CD1c-positive myeloid dendritic cell (primary cell): ENCODE results near the gene MPIG6B.
"Not testable (repeated sequence)": the region's sequence is repeated elsewhere in the genome, so short reads cannot be mapped to it uniquely, and the experiment has no call there.

Source experiments
- DNase-seq: peaks from one replicate; pipeline ENCODE4 v3.0.0-alpha.2; 2016; ENCODE audit errors: extremely low spot score

MPIG6B gene

DNA sequence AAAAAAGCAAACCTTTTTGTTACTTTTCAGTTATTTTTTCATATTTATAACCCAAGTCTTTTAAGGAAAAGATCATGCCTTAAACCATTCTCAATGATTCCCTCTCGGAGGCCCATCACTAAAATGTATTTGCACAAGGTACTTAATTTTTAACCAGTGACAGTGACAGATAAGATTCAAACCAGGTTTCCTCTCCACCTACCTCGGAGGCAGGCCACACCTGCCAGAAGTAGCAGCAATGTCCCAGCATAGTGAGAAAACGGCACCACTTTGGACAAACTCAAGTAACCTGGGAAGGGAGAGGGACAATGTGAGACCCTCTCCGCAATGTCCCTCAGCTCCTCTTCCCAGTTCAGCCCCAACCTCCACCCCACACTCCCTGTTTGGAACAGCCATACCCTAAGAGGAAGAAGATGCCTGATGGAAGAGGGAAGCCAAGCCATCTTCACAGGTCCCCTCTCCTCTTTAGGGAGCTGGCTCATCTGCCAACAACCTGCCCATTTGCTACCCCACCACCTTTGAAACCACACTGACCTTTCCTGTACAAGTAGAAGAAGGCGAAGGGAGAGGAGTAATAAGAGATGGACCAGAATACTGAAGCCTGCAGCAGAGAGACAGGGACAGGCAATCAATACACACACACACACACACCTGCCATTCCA, 22.3 kb upstream of the MPIG6B start:
- DNase-seq, result no peak

DNA sequence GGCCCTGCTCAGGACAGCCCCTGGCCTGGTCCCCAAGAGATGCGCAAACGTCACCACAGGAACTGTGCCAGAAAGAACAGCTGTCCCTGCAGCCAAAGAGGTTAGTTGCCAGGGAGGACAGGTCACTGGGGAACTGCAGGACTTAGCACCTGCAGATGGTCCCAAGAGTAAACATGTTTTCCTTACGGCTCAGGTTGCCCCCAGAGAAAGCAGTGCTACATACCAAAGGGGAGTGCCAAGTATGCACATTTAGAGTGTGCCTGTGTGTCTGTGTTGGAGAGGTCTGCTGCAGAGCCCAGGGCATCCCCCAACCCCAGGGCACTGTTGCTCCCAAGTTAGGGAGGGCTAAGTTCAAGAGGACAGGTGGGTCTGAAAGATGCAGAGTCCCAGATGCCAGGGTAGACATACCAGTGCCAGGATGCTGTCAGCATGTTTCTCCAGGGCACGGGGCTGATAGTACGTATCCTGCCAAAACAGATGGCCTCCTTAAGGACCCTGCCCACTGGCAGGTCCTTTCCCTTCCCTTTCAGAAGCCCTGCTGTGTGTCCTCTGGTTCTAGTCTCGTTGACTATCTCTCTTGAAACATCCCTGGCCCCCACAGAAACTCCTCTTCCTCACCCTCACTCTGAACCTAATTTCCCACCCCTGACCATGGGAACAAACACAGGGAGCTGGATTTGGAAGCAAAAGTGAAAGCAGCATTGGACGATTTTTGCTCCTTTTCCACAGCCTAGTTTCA, 21.3 kb upstream of the MPIG6B start:
- DNase-seq, result no peak

DNA sequence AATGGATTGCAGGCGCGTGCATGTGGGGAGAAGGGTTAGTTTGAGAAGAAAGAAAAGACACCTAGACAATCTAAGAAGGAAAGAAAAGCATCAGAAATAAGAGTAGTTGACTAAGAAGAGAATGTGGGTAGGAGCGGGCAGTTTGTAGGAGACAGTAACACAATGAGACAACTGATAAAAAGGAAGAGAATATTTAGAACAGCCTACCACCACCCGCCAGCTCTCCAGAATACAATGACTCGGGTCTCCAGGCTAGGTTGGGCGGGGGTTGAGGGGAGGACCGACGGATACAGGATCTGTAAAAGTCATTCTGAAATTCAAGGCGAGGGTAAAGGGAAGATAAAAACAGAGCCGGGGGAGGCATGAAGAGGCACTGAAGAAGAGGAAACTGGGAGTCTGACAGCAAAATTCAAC, 20.8 kb upstream of the MPIG6B start:
- peak; percentile 68 for DNase-seq

DNA sequence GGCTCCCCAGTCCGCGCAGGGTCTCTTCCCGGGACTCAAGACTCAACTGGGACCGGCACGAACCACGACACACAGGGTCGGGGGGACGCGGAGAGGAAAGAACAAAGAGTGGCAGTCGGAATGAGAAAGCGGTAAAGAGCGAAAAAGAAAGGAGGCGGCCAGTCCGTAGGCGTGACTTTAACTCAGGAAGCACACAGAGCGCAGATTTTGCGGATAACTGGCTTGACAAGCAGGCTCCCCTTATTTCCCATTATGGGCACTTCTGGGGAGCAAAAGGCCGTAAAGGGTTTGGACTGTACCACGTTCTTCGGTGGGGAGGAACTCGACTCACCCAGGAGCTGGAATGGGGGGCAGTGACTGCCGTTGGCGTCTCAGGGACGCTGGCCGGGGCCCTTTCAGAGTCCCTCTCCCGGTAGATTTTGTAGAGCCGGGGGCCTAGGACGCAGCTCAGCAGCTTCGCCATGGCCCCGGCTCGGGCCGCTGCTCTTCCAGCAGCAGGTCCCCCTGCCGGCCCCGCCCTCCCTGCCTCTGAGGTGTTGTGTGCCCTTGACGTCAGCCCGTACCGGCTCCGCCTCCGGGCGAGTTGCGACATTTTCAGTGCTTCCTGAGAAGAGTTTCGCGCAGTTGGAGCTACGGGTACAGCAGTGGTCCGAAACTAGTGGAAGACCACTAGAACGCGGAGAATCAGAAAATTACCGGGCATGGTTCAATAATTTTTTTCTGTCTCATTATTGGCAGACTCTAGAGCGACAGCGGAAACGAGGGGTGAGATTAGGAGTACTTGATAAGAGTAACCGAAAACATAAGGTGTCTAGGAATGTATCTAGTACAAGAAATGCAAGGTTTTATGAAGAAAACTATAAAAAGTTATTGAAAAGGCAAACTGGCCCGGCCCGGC, 20.1 kb upstream of the MPIG6B start, which contains the start of gene ABHD16A:
Gene ABHD16A (minus strand): TSS at position 506 of the 898 bp plus-strand sequence. CDS start 43 bp downstream, at position 463.
- peak; percentile 99 for DNase-seq

DNA sequence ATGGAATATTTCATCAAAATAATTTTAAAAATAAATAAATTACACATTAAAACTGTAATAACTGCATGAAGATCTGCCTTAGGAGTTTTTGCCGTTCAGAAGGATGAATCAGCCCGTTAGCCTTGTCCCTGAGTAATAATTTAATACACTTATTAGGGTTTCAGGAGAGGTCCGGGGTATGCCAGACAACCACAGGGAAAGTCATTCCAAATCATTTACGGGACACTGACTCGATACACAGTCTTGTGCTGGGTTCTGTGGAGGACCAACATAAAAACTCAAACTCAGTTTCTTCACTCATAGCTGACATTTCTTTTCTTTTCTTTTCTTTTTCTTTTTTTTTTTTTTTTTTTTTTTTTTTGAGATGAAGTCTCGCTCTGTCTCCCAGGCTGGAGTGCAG, 17.2 kb upstream of the MPIG6B start:
- no peak for DNase-seq

DNA sequence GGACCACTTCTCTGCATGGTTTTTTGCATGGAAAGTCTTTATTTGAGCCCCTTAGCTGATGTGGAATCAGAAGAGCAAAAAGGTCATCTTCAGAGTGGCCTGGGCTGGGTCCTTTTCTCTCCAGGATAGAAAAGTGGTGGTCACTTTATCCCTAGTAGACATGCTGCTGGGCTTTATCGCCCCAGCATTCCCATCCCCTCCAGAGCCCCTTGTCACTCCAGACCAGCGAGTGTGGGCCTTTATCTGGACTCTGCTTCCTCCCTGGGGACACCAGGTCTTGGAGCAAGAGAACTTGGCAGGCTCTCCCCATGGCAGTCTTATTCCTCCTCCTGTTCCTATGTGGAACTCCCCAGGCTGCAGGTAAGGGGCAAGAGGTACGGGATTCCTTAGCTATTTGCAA, 16.6 kb upstream of the MPIG6B start, which contains the start of gene LY6G6F:
Gene LY6G6F (plus strand): TSS at position 268 of the 400 bp plus-strand sequence. CDS start 41 bp downstream, at position 309.
- DNase-seq, result no peak

DNA sequence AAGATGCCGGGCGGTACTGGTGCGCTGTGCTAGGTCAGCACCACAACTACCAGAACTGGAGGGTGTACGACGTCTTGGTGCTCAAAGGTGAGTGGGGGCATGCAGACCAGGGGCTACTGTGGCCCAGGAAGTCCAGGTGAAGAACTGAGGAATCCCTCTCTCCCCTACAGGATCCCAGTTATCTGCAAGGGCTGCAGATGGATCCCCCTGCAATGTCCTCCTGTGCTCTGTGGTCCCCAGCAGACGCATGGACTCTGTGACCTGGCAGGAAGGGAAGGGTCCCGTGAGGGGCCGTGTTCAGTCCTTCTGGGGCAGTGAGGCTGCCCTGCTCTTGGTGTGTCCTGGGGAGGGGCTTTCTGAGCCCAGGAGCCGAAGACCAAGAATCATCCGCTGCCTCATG, 15.5 kb upstream of the MPIG6B start:
- no peak for DNase-seq

DNA sequence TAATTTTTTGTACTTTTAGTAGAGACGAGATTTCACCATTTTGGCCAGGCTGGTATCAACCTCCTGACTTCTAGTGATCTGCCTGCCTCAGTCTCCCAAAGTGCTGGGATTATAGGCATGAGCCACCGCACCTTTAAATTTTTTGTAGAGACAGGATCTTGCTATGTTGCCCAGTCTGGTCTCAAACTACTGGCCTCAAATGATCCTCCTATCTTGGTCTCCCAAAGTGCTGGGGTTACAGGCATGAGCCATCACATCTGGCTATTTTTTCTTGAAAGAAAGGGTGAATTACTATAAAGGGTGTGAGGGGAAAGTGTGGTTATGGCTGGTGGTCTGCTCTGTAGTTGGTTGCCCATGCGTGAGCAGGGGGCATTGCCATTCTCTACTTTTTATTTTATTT, 14.9 kb upstream of the MPIG6B start:
- DNase-seq, result no peak

DNA sequence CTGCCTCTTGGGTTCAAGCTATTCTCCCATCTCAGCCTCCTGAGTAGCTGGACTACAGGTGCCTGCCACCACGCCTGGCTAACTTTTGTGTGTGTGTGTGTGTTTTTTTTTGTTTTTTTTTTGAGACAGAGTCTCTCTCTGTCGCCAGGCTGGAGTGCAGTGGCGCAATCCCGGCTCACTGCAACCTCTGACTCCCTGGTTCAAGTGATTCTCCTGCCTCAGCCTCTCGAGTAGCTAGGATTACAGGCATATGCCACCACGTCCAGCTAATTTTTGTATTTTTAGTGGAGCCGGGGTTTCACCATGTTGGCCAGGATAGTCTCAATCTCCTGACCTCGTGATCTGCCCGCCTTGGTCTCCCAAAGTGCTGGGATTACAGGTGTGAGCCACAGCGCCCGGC, 14.0 kb upstream of the MPIG6B start:
- not testable (repeated sequence) for DNase-seq

DNA sequence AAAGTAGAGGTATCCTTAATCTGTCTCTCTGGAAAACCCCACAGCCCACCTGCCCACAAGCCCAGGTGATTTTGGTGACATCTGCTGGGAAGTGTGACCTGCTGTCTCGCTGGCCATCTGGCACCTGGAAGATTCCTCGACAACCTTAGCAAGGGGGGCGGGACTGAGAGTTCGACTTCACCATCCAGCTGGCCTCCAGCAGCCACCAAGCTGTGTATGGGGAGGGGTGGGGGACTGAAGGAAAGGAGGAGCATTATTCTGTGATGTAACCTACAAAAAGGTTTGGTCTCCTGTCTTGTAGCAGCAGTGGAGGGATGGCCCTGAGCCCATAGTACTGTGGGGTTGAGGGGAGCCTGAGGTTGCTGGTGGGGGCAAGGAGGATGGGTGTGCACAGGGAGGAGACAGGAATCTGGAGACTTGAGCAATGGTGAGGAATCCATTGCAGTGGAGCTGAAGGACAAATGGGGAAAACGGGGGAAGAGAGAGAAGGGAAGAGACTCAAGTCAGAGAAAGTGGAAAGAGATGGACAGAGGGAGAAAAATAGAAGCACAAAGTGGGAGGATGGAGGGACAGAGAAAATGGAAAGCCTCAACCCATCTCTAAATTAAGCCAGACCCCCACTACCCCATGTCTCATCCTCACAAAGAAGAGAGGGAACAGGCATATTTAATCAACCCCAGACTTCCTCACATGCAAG, 12.5 kb upstream of the MPIG6B start:
- no peak for DNase-seq

DNA sequence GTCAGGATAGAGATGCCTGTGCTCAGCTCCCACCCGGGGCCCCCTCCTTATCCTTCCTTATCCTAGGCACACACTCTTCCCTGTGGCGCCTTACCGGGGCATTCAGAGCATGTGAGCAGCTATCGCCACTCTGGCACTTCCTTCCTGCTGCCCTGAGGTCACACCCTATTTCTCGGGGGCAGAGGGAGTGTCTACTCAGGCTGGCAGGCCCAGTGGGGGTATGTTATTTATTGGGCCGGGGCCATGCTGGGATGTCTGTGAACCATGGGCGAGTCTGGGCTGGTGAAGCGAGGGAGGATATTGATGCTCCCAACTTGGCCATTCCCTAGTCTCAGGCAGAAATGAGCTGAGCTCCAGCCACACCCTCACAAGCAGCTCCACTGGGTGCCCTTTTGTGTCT, 11.9 kb upstream of the MPIG6B start:
- DNase-seq, result peak; percentile 28

DNA sequence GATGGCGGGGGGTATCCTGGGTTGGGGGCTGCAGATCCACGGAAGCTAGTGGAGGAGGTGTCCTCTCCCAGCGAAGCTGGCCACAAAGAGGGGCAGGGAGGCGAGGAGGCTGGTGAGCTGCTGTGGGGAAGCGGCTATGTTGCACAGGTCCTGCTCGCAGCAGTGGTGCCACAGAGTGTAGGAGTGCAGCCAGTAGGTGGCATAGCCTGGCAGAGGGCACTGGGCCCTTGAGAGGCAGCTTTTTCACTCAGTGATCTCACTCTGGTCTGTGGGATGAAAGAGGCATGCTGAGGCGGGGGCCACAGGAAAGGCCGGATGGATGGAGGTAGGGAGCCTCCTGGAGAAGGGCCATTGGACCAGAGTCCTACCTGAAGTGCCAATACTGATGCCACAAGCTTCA, 10.9 kb upstream of the MPIG6B start:
- DNase-seq, result no peak

DNA sequence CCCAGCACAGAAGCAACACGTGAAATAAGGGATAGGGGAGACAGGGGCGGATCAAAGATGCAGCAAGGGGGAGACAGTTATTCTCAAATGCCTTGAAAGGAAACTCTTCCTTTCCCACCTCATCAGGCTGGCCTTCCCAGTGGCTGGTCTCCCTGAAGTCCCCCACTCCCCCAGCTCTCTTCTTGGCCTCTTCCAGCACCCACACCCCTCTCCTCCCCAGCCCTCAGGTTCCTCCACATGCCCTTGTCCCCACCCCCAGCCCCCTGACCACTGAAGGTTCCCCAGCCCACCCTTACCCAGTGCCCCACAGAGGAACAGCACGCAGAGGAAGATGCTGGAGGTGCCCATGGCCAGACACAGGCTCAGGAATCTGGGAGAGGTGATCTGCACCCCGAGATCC, 9.7 kb upstream of the MPIG6B start:
- DNase-seq, result no peak

DNA sequence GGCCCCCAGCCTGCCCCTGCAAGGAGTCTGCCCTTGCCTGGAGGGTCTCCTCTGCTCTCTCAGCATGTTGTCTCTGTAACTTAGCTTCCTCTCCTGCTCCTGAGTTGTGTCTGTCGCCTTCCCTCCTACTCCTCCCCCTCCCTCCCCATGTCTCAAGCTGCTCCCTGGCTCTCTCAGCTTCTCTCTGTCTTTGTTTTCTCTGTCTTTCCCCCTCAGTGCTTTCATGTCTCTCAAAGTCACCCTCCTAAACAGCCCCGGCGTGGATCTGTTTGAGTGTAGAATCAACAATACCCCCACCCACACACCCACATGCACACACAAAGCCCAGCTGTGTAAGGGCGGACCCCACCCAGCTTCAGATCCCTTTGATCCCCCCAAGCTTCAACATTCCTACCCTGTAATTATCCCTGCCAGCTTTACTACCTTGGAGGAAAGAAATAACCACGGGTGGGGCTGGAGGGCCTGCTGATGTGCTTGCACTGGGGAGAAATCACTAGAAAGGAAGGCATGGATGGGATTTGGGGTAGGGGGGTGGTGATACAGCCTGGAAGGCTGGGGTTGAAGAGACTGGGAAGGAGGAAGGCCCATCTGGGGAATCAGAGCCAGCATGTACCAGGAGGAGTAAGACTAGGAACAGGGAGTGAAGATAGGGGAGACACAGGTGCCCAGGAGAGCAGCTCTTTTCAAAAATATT, 9.0 kb upstream of the MPIG6B start:
- no peak for DNase-seq

DNA sequence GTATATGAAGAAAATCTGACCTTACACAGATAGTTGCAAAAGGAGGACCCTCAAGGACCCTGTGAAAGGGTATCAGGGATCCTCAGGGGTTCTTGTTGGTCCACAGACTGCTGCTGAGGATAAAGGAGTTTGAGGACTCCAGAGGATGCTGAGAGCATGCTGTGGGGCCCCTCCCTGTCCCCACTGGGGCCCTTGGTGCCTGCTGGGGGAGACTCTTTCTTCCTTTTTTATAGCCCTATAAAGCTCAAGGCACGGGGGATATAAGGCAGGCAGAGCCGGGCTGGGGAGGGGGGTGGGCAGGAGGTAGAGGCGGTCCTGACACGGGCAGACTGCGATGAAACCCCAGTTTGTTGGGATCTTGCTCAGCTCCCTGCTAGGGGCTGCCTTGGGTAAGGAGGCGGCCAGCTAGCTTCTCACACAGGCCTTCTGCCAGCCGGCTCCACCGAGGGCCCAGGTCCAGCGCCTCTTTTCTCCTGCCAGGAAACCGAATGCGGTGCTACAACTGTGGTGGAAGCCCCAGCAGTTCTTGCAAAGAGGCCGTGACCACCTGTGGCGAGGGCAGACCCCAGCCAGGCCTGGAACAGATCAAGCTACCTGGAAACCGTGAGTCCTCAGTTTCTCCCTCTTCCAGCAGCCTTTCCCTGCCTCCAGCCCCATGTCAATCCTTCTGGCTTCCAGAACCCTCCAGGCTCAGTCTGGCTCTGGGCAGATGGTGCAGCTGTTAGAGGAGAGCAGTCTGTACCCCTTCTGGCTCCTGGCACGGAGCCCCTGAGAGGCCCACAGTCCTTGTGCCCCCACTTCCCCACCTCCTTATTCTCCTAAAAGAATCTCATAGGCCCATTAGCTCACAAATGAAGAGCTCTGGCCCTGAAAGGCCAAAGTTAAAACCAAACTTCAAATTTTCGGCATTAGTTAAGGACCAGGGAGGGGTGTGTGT, 7.9 kb upstream of the MPIG6B start, which contains the start of gene LY6G6D:
Gene LY6G6D (plus strand): TSS at position 327 of the 937 bp plus-strand sequence. CDS start 8 bp downstream, at position 335.
- DNase-seq, result no peak

DNA sequence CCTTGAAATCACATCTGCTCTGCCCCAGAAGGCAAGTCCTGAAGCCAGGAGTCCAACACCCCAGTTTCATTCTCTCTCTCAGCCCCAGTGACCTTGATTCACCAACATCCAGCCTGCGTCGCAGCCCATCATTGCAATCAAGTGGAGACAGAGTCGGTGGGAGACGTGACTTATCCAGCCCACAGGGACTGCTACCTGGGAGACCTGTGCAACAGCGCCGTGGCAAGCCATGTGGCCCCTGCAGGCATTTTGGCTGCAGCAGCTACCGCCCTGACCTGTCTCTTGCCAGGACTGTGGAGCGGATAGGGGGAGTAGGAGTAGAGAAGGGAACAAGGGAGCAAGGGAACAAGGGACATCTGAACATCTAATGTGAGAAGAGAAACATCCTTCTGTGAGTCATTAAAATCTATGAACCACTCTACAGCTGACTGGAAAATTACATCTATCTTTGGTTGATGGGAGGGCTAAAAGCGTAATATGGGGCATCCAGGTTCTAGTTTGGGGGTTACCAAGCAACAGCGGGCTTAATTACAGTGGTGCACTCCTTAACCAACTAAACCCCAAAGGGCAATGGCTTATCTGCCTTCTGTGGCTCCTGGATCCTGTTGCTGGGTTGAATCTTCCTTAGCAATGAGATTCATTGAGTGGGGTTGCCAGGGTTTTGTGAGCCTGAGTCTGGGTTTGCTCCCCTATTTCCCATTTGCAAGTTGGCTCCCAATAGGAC, 5.5 kb upstream of the MPIG6B start:
- no peak for DNase-seq

DNA sequence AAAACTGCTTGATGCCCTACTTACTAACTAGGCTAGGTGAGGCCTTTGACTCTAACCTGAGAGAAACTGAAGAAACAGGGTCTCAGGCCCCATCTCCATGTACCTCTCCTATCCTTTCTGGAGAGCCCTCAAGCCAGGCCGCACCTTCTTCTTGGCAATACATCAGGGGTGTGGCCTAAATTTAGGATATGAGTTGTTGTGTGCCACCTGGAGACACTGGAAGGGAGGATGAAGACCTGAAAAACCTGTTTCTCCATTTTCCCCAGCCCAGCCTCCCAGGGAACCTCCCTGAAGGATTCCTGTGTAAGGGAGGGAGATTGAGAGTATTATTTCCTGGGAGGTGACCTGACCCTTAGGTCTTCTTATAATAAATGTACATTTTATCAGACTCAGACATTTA, 4.9 kb upstream of the MPIG6B start:
- DNase-seq, result no peak

DNA sequence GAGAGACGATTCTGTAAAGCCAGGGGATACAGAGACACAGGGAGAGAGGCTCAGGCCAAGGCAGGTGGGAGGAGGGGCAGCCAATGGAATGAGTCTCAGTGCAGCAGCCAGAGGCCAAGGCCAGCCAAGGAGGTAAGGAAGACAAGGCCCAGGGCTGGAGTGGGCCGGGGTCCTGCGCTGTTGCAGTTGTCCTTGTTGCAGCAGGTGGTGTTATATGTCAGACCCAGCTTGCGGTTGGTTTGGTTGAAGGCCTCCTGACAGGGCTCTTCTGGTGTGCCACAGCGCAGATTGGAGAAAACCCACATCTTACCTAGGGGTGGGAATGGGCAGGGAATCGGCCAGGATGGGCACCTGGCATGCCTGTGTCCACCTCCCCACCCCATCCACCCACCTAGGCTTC, 4.2 kb upstream of the MPIG6B start:
- no peak for DNase-seq

DNA sequence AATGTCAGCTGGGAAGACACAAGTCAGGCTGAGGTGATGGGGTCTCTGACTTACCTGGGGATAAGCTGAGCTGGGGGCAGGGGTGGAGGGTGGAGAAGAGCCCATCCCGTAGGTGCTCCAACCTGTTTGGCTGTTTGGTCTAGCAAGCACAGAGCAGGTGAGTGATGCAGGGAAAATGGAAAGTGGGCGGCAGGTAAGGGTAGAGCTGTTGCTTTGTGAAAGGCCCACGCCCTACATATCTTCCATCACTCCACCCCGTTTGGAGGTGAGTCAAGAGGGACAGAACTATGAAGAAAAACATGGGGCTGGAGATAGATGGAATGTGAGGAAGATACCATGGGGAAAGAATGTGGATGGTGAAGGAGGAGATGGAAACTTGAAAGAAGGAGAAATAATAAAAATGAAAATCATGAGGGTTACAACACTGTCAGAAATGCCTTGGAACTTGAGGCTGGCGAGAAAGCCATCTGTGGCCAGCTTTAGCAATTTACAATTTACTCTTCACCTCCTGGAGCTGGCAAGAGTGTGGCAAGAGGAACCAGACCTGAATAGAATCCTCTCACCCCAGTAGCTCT, 2.9 kb upstream of the MPIG6B start:
- DNase-seq, result no peak
